Hepatocyte (in vitro differentiated cells): ENCODE measurements around the gene SHISA7.
A peak's percentile ranks its signal among the peaks of the same experiment; 100 is the strongest.

ENCODE experiments used
- CTCF ChIP-seq: fragments of 200-600 bp; sonication (generic); IDR thresholded peaks from 2 replicates; pipeline ENCODE4 v1.5.1; 2016; ENCODE audit warnings: antibody characterized with exemption, mild to moderate bottlenecking; ENCODE audit not compliant: poor library complexity
- EZH2 ChIP-seq: fragments of 200-600 bp; sonication (generic); IDR thresholded peaks from 2 replicates; pipeline ENCODE4 v1.6.1; 2016; ENCODE audit warnings: antibody characterized with exemption, mild to moderate bottlenecking, borderline replicate concordance

- TF ChIP-seq CTCF, result peak; percentile 49
- TF ChIP-seq EZH2, result no peak
Observed at GRCh38 chr19:55454787-55455243, 11.7 kb upstream of the SHISA7 start.
